GM10847 (cell line): ENCODE measurements around the gene NR2C2AP.
A peak's percentile ranks its signal among the peaks of the same experiment; 100 is the strongest.

Source experiments
- POLR2A ChIP-seq: IDR thresholded peaks from 2 replicates; pipeline ENCODE4 v1.6.1; 2011; ENCODE audit not compliant: insufficient read length; ENCODE audit errors: extremely low read depth

The NR2C2AP gene

DNA sequence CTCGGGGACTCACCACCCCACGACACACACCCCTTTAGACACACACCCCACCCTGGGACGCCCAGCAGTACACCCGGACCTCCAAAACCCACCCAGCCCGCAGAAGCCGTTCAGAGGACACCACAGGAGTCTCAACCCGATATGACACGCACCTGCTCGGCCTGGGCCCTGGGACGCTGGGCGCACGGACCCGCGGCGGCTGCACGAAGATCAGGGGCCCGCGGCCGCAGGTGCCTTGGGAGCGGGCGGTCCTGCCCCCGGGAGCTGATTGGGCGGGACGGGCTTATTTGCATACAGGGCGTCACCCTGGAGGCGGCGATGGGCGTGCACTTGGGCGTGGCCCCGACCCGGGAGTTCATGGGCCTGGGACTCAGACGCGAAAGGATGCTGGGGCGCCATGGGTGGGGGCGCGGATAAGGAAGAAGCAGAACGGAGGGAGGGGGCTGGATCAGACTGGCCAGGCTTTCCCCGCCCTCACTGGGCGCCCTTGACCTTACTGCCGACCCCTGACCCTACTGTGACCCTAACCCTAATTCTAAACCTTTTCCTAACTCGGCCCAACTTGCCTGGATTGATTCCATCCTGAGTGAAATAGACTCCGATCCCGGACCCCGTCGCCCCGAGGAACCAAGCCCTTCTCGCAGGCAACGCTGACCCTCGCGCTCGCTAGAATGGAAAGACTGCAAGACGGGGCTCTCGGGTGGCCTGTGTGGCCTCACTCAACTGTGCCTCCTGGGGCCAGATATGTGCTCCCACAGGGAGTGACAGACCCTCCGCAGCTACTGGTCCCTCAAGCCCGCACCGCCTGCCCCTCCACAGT, 33.0 kb downstream of the NR2C2AP start, which contains the start of gene MEF2B:
MEF2B (minus strand) TSS at position 211 of the 820 bp plus-strand sequence. CDS start 19,528 bp downstream, outside the sequence.
- peak; percentile 95 for TF ChIP-seq POLR2A

GRCh38 chr19:19169236-19170052, 33.8 kb downstream of the NR2C2AP start:
- no peak for TF ChIP-seq POLR2A

- TF ChIP-seq POLR2A, result no peak
Observed at GRCh38 chr19:19167612-19168011, 35.6 kb downstream of the NR2C2AP start.

DNA sequence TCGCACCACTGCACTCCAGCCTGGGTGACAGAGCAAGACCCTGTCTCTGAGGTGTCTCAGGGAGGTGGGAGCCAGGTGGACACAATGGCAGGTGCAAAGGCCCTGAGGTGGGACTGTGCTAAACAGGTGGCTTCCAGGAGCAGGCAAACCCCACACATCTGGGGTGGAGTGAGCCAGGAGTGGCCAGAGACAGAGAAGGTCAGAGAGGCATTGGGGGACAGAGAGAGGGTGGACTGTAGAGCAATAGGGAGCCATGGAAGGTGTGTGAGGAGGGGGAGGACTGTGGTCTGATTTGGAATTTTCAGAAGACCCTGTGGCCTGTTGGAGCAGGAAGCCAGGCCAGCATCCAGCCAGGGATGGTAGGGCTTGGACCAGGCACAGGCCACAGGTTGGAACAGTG, 37.8 kb downstream of the NR2C2AP start:
- no peak for TF ChIP-seq POLR2A

- no peak for TF ChIP-seq POLR2A
Observed at GRCh38 chr19:19162495-19162894, 40.7 kb downstream of the NR2C2AP start.

- no peak for TF ChIP-seq POLR2A
Observed at GRCh38 chr19:19160461-19161035, 42.7 kb downstream of the NR2C2AP start.

DNA sequence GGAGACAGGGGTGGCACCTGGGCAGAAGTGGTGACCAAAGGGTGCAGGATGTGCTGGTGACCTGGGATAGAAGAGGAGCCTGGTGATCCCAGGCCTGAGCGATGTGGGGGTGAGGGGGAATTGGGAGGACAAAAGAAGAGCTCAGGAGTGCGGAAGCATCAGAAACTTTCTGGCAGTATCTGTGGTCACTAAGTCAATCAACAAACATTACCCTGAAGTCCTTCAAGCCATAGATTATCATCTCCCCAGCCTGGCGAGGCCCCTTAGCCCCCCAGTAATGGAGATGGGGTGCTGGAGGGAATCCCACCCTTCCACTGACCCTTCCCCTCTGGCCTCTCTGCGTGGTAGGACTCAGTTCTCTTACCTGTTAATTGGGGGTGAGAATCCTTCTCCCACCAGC, 43.7 kb downstream of the NR2C2AP start:
- TF ChIP-seq POLR2A, result no peak

- no peak for TF ChIP-seq POLR2A
Observed at GRCh38 chr19:19157808-19158207, 45.4 kb downstream of the NR2C2AP start.

DNA sequence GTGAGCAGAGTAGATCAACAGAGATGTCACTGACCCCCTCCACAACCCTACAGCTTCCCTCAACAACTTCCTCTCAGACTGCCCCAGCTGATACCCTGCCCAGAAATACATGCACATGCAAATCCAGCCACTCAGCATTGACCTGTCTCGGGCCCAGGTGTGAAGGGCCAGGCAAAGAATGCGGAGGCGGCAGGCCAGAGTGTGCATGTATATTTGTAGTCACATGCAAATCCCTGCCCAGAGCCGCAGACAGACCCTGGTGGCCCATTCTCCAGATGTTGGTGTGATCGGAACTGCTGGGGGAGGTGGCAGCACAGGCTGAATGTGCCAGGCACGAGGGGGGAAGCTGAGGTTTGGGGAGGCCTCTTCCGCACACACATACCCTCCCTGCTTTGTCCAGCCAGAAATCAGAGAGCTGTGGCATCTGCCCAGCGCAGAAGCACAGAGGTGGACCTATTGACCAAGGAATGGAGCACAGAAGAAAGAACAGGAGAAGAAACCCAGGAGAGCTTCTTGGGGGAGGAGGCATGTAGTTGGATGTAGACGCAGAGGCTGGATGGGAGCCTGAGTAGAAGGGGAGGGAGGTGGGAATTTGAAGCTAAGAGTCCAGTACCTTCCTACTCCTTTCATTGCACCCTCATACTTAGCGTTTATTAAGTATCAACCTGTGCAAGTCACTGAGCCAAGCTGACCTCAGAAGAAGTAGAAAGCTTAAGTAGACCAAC, 47.6 kb downstream of the NR2C2AP start:
- TF ChIP-seq POLR2A, result no peak

GRCh38 chr19:19154768-19155494, 48.3 kb downstream of the NR2C2AP start:
- TF ChIP-seq POLR2A, result no peak

DNA sequence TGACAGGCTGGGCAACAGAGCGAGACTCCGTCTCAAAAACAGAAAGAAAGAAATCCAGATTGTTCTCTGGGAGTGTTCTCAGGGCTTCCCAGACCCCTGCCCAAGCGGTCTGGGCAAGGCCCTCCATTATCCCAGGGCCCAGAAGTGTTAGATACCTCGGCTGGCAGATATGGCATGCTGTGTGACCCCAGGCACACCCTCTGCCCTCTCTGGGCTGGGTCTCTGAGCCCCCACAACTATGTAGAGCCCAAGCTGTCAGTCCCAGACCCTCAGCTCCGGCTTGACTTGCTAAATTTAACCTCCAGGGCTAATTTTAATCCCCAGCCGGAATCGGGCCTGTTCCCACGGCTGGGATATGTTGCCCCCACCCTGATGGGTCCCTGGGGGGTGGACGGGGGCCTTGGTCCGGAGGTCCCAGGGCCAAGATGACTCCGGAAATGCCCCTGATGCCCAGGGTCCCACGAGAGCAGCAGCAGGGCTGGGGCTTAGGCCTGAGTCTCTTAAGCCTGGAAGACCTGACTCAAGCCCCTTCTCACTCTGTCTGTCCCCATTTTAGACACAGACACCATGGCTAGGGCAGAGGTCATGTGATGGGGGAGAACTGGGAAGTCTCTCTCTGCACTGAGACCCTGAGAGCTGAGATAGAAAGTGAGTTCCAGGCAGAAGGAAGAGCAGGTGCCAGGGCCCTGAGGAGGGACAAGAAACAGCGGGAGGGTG, 50.4 kb downstream of the NR2C2AP start:
- no peak for TF ChIP-seq POLR2A

DNA sequence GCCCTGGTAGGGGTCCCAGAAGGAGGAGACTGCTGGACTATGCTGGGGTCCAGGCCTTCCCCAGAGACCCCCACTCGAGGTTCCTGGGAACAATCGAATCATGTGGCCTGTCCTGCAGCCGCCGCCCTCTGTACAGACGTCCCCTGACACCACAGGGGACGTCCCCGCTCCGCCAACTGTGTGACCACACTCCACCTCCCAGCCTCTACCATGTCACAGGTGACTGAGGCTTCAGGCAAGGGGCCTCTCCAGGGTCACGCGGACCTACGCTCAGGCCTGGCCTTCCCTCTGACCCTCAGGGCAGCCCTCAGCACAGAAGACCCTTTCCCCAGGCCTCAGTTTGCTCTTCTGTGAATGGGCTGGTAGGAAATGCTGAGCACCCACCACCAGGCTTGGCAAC, 51.8 kb downstream of the NR2C2AP start:
- no peak for TF ChIP-seq POLR2A
